Measurements from ENCODE around the gene CCDC102B.

DNA sequence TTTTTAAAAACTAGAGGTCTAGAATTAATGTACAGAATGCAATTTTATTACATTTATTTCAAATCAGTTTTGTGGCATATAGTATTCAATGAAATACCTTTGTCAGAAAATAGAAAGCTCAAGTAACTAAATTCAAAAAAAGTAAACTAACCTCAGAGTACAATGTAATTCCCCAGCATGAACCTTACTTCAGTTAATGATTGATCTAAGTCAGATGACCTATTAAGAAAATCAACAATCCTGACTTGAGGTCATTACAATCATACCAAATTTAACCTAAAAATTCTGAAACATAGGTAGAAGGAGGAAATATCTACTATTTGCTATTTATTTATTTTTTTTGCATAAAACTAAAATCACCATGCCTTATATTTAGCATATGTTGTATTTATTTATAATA lies 142.9 kb downstream of the CCDC102B start:
- no peak for TF ChIP-seq CTCF (IDR thresholded peaks at IDR 0.05)
- TF ChIP-seq POLR2AphosphoS5 (IDR thresholded peaks at IDR 0.05; ENCODE audit: low read depth, low read length): no peak

Measured in Panc1 (cell line).